HL-60 (cell line): ENCODE measurements around the gene OSBPL5.

Experiments
- DNase-seq, 2 experiments: peaks; one replicate each; pipeline ENCODE4 v3.0.0-alpha.2; 2010 to 2020; ENCODE audit warnings: low read depth in 1 of 2, low spot score in 1 of 2
- H3K27ac ChIP-seq: fragments of 250-450 bp; sonication (Bioruptor Pico); replicated peaks from 2 replicates; pipeline ENCODE4 v1.5.1; 2020; ENCODE audit warnings: mild to moderate bottlenecking, moderate library complexity
- H3K27me3 ChIP-seq: fragments of 250-450 bp; sonication (Bioruptor Pico); 2 replicates; pipeline ENCODE4 v1.5.1; 2021; ENCODE audit warnings: mild to moderate bottlenecking, moderate library complexity; ENCODE audit not compliant: insufficient read depth, poor library complexity, severe bottlenecking
- H3K4me3 ChIP-seq: replicated peaks from 2 replicates; pipeline ENCODE4 v1.5.1; 2011; ENCODE audit warnings: mild to moderate bottlenecking, control low read depth, low read length; ENCODE audit not compliant: insufficient read depth
- GABPA ChIP-seq: IDR thresholded peaks from 2 replicates; pipeline ENCODE4 v1.6.1; 2012; ENCODE audit warnings: low read depth
- POLR2AphosphoS5 ChIP-seq: IDR thresholded peaks from 2 replicates; pipeline ENCODE4 v1.6.1; 2012; ENCODE audit warnings: low read depth
- SPI1 ChIP-seq: IDR thresholded peaks from 2 replicates; pipeline ENCODE4 v1.6.1; 2012; ENCODE audit warnings: low read depth, mild to moderate bottlenecking, borderline replicate concordance
- TF ChIP-seq, protein P1 (sequence below): IDR thresholded peaks from one replicate; pipeline ENCODE4 v1.5.1; 2011; ENCODE audit warnings: low read length, control low read depth, inconsistent platforms; ENCODE audit not compliant: insufficient read depth
- TF ChIP-seq, protein P2 (sequence below): IDR thresholded peaks from 2 replicates; pipeline ENCODE4 v1.6.1; 2012; ENCODE audit warnings: low read depth; ENCODE audit not compliant: insufficient replicate concordance

The OSBPL5 gene

GRCh38 chr11:3164138-3164551 is 965 bp downstream of the OSBPL5 start:
- TF ChIP-seq SPI1, result peak; percentile 19; the same call in 1 of the 2 replicates
- TF ChIP-seq, protein P1, sequence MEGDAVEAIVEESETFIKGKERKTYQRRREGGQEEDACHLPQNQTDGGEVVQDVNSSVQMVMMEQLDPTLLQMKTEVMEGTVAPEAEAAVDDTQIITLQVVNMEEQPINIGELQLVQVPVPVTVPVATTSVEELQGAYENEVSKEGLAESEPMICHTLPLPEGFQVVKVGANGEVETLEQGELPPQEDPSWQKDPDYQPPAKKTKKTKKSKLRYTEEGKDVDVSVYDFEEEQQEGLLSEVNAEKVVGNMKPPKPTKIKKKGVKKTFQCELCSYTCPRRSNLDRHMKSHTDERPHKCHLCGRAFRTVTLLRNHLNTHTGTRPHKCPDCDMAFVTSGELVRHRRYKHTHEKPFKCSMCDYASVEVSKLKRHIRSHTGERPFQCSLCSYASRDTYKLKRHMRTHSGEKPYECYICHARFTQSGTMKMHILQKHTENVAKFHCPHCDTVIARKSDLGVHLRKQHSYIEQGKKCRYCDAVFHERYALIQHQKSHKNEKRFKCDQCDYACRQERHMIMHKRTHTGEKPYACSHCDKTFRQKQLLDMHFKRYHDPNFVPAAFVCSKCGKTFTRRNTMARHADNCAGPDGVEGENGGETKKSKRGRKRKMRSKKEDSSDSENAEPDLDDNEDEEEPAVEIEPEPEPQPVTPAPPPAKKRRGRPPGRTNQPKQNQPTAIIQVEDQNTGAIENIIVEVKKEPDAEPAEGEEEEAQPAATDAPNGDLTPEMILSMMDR, result no peak
- peak in 1 of 2 experiments; percentile 42 for DNase-seq
- Histone ChIP-seq H3K4me3 (peak overlapping the region; percentile 94), H3K27ac (peak overlapping the region; percentile 82), H3K27me3 (no peaks in the 10 kb centered on the region)

DNA sequence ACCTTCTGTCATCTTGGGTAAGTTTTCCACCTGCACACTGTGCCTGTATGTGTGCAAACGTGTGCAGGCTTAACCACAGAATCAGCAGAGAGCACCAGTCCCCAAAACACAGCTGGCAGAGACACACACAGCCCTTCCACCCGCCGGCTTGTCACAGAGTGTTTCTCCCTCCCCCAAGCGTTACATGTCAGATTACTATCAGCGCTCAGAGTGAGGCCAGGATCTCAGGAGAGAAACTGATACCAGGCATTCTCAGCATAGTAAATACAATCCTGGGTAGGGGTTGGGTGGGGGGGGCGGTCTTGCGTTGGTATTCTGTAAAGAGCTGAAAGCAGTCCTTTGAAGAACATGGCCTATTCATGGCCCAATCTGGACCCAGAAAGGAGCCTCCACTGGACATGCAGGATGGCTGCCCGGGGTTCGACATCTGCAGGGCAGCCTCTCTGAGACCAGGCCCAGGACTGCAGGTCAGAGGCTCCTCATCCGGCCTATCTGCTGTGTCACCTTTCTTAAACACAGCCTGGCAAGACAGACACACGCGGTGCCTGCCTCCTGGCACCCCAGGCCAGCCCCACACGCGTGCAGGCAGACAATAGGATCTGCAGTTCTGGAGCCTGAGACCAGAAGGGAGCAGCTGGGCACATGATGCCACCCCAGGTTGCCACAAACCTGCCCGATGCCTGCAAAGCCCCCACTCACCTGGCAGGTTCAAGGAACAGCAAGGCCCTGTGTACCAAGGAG is 1.7 kb downstream of the OSBPL5 start:
- H3K4me3 ChIP-seq, result peak overlapping the region; percentile 94
- no peaks in the 10 kb centered on the region for H3K27me3 ChIP-seq
- DNase-seq, result peak in 1 of 2 experiments; percentile 52
- no peak for TF ChIP-seq GABPA
- TF ChIP-seq POLR2AphosphoS5, result no peak; the same call in 1 of the 2 replicates
- TF ChIP-seq, protein P2, sequence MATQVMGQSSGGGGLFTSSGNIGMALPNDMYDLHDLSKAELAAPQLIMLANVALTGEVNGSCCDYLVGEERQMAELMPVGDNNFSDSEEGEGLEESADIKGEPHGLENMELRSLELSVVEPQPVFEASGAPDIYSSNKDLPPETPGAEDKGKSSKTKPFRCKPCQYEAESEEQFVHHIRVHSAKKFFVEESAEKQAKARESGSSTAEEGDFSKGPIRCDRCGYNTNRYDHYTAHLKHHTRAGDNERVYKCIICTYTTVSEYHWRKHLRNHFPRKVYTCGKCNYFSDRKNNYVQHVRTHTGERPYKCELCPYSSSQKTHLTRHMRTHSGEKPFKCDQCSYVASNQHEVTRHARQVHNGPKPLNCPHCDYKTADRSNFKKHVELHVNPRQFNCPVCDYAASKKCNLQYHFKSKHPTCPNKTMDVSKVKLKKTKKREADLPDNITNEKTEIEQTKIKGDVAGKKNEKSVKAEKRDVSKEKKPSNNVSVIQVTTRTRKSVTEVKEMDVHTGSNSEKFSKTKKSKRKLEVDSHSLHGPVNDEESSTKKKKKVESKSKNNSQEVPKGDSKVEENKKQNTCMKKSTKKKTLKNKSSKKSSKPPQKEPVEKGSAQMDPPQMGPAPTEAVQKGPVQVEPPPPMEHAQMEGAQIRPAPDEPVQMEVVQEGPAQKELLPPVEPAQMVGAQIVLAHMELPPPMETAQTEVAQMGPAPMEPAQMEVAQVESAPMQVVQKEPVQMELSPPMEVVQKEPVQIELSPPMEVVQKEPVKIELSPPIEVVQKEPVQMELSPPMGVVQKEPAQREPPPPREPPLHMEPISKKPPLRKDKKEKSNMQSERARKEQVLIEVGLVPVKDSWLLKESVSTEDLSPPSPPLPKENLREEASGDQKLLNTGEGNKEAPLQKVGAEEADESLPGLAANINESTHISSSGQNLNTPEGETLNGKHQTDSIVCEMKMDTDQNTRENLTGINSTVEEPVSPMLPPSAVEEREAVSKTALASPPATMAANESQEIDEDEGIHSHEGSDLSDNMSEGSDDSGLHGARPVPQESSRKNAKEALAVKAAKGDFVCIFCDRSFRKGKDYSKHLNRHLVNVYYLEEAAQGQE, result no peak
- TF ChIP-seq SPI1, result no peak
- TF ChIP-seq, protein P1, result no peak
- H3K27ac ChIP-seq, result peak overlapping the region; percentile 82

- H3K4me3 ChIP-seq, result peak overlapping the region; percentile 94
- no peak overlapping the region for H3K27ac ChIP-seq
- TF ChIP-seq SPI1 (no peak), GABPA (no peak), POLR2AphosphoS5 (no peak)
- TF ChIP-seq, protein P1, result no peak
- TF ChIP-seq, protein P2, result no peak
These were observed 2.5 kb downstream of the OSBPL5 start for GRCh38 chr11:3162410-3163240.

More at GRCh38 chr11:3162410-3163240, 2.5 kb downstream of the OSBPL5 start:
- no peaks in the 10 kb centered on the region for H3K27me3 ChIP-seq
- no peak for DNase-seq
